K562 (cell line): Measurements from ENCODE around the gene DCAKD. TPM values are rescaled to one million over a fixed set of nuclear protein-coding genes. Genes with fewer than 3 reads are reported as not detected.

Source experiments
- ATF6 ChIP-seq: sonication (generic); formaldehyde crosslinking; IDR thresholded peaks from 2 replicates; pipeline ENCODE4 v1.4.0; 2020; ENCODE audit warnings: mild to moderate bottlenecking, missing genetic modification reagents
- CTCFL ChIP-seq: IDR thresholded peaks from 2 replicates; pipeline ENCODE4 v1.6.1; 2011; ENCODE audit warnings: borderline replicate concordance, low read depth, mild to moderate bottlenecking, moderate library complexity, low read length; ENCODE audit not compliant: insufficient read depth, poor library complexity, severe bottlenecking
- CXXC5 ChIP-seq: fragments of 250-450 bp; sonication (Bioruptor Pico); IDR thresholded peaks from 2 replicates; pipeline ENCODE4 v1.8.0; 2022; ENCODE audit warnings: inconsistent platforms, mild to moderate bottlenecking, moderate library complexity
- EHMT2 ChIP-seq: fragments of 450-650 bp; IDR thresholded peaks from 2 replicates; pipeline ENCODE4 v1.6.1; 2018; ENCODE audit warnings: antibody characterized with exemption
- ESRRB ChIP-seq: fragments of 250-450 bp; sonication (Bioruptor Pico); IDR thresholded peaks from 2 replicates; pipeline ENCODE4 v1.5.0; 2020; ENCODE audit warnings: mild to moderate bottlenecking, moderate library complexity, borderline replicate concordance
- GABPB2 ChIP-seq: fragments of 250-450 bp; sonication (Bioruptor Pico); conservative IDR thresholded peaks from 2 replicates; pipeline ENCODE4 v1.5.1; 2021; ENCODE audit warnings: mild to moderate bottlenecking
- MCM2 ChIP-seq: fragments of 450-650 bp; IDR thresholded peaks from 2 replicates; pipeline ENCODE4 v1.6.1; 2017; ENCODE audit warnings: low read depth, mild to moderate bottlenecking
- MCM5 ChIP-seq: fragments of 450-650 bp; IDR thresholded peaks from 2 replicates; pipeline ENCODE4 v1.6.1; 2016; ENCODE audit warnings: low read depth
- MECOM ChIP-seq: fragments of 250-450 bp; sonication (Bioruptor Pico); IDR thresholded peaks from 2 replicates; pipeline ENCODE4 v1.8.0; 2022; ENCODE audit warnings: inconsistent platforms
- PML ChIP-seq: IDR thresholded peaks from 2 replicates; pipeline ENCODE4 v1.6.1; 2012; ENCODE audit warnings: low read length, inconsistent platforms
- PURB ChIP-seq: sonication (generic); formaldehyde crosslinking; IDR thresholded peaks from 2 replicates; pipeline ENCODE4 v1.9.0; 2021; ENCODE audit warnings: low read depth, mild to moderate bottlenecking, missing genetic modification reagents
- SAFB ChIP-seq: fragments of 200-400 bp; formaldehyde crosslinking; IDR thresholded peaks from 2 replicates; pipeline ENCODE4 v1.6.1; 2017; ENCODE audit warnings: low read depth, low read length, borderline replicate concordance
- SMAD1 ChIP-seq: fragments of 150-350 bp; IDR thresholded peaks from 2 replicates; pipeline ENCODE4 v1.6.1; 2014; ENCODE audit warnings: low read length, low read depth; ENCODE audit not compliant: partially characterized antibody
- TFE3 ChIP-seq: fragments of 450-650 bp; formaldehyde crosslinking; IDR thresholded peaks from 2 replicates; pipeline ENCODE4 v1.4.0; 2020; ENCODE audit warnings: mild to moderate bottlenecking, mixed read lengths
- WHSC1 ChIP-seq: IDR thresholded peaks from one replicate; pipeline ENCODE4 v1.6.1; 2012; ENCODE audit warnings: low read length, control low read depth, inconsistent platforms
- XRCC3 ChIP-seq: fragments of 450-650 bp; IDR thresholded peaks from 2 replicates; pipeline ENCODE4 v1.6.1; 2017; ENCODE audit warnings: mild to moderate bottlenecking, moderate library complexity
- XRCC5 ChIP-seq: fragments of 200-400 bp; formaldehyde crosslinking; IDR thresholded peaks from 2 replicates; pipeline ENCODE4 v1.6.1; 2017; ENCODE audit warnings: low read depth, mild to moderate bottlenecking, low read length
- ZNF165 ChIP-seq: fragments of 250-450 bp; sonication (Bioruptor Pico); IDR thresholded peaks from 2 replicates; pipeline ENCODE4 v1.4.0; 2020; ENCODE audit warnings: borderline replicate concordance
- ZNF444 ChIP-seq: fragments of 250-450 bp; sonication (Bioruptor Pico); IDR thresholded peaks from 2 replicates; pipeline ENCODE4 v1.4.0; 2020; ENCODE audit warnings: mild to moderate bottlenecking, moderate library complexity
- ZNF668 ChIP-seq: fragments of 250-450 bp; sonication (Bioruptor Pico); IDR thresholded peaks from 2 replicates; pipeline ENCODE4 v1.8.0; 2022; ENCODE audit warnings: mild to moderate bottlenecking, inconsistent platforms
- polyA plus RNA-seq, 8 experiments: library from polyadenylated mRNA; depleted of rRNA in 4 of 8; stranded (reverse) in 5 of 8; unstranded in 3 of 8; fragments of >200 nt; fragmentation: Nextera tagmentation in 2 of 8; fragmentation: Illumina TruSeq in 1 of 8; extraction: Ambion mirVana in 2 of 8; extraction: Trizol in 1 of 8; gene quantifications; 2 replicates each; pipeline versions ENCODE4 v1.2.1 to v1.2.3, GENCODE V29; 2011 to 2014; ENCODE audit warnings: inconsistent platforms in 1 of 8, missing spikeins in 1 of 8
- total RNA-seq, 7 experiments: library from RNA; depleted of rRNA in 6 of 7; stranded (reverse); fragments of >200 nt in 6 of 7; fragmentation: Illumina TruSeq in 2 of 7; extraction: Trizol in 2 of 7; gene quantifications; 2 replicates each; pipeline versions ENCODE4 v1.2.1 to v1.2.3, GENCODE V29; 2011 to 2021; ENCODE audit warnings: low replicate concordance in 1 of 7
- TF ChIP-seq, protein P1 (sequence below), 2 experiments: IDR thresholded peaks; 2 replicates each; pipeline ENCODE4 v1.6.1; 2011; ENCODE audit warnings: borderline replicate concordance in 1 of 2, control low read depth in 1 of 2, low read depth in 1 of 2, low read length in 1 of 2, mild to moderate bottlenecking in 1 of 2, mixed read lengths in 1 of 2, moderate library complexity in 1 of 2; ENCODE audit not compliant: insufficient read depth in 1 of 2, insufficient read length in 1 of 2, poor library complexity in 1 of 2, severe bottlenecking in 1 of 2; ENCODE audit errors: extremely low read depth in 1 of 2

DCAKD gene
- total and polyA plus RNA-seq, 9 of the 15 experiments (the other 6 are each of a cell fraction or from before 2014, with no cell fraction given): 7.9 to 35.5 (median 21.4) TPM

GRCh38 chr17:45060797-45061605, 9.6 kb upstream of the DCAKD start, which contains the start of gene NMT1 (continued):
- TF ChIP-seq CTCFL (no peak), SMAD1 (no peak), ATF6 (CRISPR knock-in tag) (0 out of 2 replicates have a peak, but pooled peaks have one; percentile 29), GABPB2 (no peak), MECOM (CRISPR knock-in tag) (no peak), ESRRB (no peak), SAFB (no peak), XRCC3 (no peak), ZNF444 (CRISPR knock-in tag) (no peak), TFE3 (CRISPR knock-in tag) (0 out of 2 replicates have a peak, but pooled peaks have one; percentile 9), PURB (CRISPR knock-in tag) (no peak), EHMT2 (no peak), MCM2 (no peak), PML (peak; percentile 95), CXXC5 (peak; percentile 89), MCM5 (no peak), ZNF165 (CRISPR knock-in tag) (no peak; the same call in 1 of the 2 replicates), WHSC1 (no peak), XRCC5 (peak; percentile 66; the same call in 1 of the 2 replicates), ZNF668 (no peak)
- TF ChIP-seq, protein P1, sequence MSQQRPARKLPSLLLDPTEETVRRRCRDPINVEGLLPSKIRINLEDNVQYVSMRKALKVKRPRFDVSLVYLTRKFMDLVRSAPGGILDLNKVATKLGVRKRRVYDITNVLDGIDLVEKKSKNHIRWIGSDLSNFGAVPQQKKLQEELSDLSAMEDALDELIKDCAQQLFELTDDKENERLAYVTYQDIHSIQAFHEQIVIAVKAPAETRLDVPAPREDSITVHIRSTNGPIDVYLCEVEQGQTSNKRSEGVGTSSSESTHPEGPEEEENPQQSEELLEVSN (IDR thresholded peaks at IDR 0.05; ENCODE audit: borderline replicate concordance in 1 of 2, extremely low read depth in 1 of 2, insufficient read depth in 1 of 2, insufficient read length in 1 of 2, low read depth in 1 of 2, low read length in 1 of 2, poor library complexity in 1 of 2, severe bottlenecking in 1 of 2): peak in 1 of 2 experiments; percentile 8
